ENCODE measurements around the gene BMPR1B. TPM values are rescaled to one million over a fixed set of nuclear protein-coding genes. Genes with fewer than 3 reads are reported as not detected.

Gene BMPR1B
- polyA plus RNA-seq, 3 donors from 2014 or later = not detected

- no peak overlapping the region for H3K4me3 Mint-ChIP-seq
- H3K9me3 Mint-ChIP-seq = no peaks in the 10 kb centered on the region
- no peaks in the 10 kb centered on the region for H3K4me1 Mint-ChIP-seq
- no peak for DNase-seq
- H3K36me3 Mint-ChIP-seq = no peaks in the 10 kb centered on the region
- H3K27me3 Mint-ChIP-seq (ENCODE audit: low read depth in 3 of 3) = peaks cover 0 to 4% (median 2%) of the 10 kb centered on the region in 3 donors
- no peak overlapping the region for H3K27ac Mint-ChIP-seq
Observed at GRCh38 chr4:94741304-94741703, 16.5 kb upstream of the BMPR1B start.

- no peaks in the 10 kb centered on the region for H3K36me3 Mint-ChIP-seq
- no peaks in the 10 kb centered on the region for H3K4me1 Mint-ChIP-seq
- DNase-seq = no peak
- peaks cover 0 to 2% (median 2%) of the 10 kb centered on the region in 3 donors for H3K27me3 Mint-ChIP-seq (ENCODE audit: low read depth in 3 of 3)
- H3K9me3 Mint-ChIP-seq = peaks cover 0 to 3% (median 0%) of the 10 kb centered on the region in 6 donors
- H3K4me3 Mint-ChIP-seq = no peak overlapping the region
- H3K27ac Mint-ChIP-seq = no peak overlapping the region
Observed at GRCh38 chr4:94743838-94744237, 13.9 kb upstream of the BMPR1B start.

- H3K36me3 Mint-ChIP-seq = no peaks in the 10 kb centered on the region
- peaks cover 0 to 2% (median 2%) of the 10 kb centered on the region in 3 donors for H3K27me3 Mint-ChIP-seq (ENCODE audit: low read depth in 3 of 3)
- no peak for DNase-seq
- H3K4me1 Mint-ChIP-seq = no peaks in the 10 kb centered on the region
- H3K27ac Mint-ChIP-seq = no peak overlapping the region
- no peak overlapping the region for H3K4me3 Mint-ChIP-seq
- H3K9me3 Mint-ChIP-seq = peaks cover 0 to 3% (median 0%) of the 10 kb centered on the region in 6 donors
Observed at GRCh38 chr4:94744850-94745249, 12.9 kb upstream of the BMPR1B start.

GRCh38 chr4:94746746-94747145, 11.0 kb upstream of the BMPR1B start:
- H3K4me1 Mint-ChIP-seq = no peaks in the 10 kb centered on the region
- H3K4me3 Mint-ChIP-seq = no peak overlapping the region
- peaks cover 0 to 2% (median 2%) of the 10 kb centered on the region in 3 donors for H3K27me3 Mint-ChIP-seq (ENCODE audit: low read depth in 3 of 3)
- H3K9me3 Mint-ChIP-seq = peaks cover 0 to 3% (median 0%) of the 10 kb centered on the region in 6 donors
- H3K36me3 Mint-ChIP-seq = no peaks in the 10 kb centered on the region
- no peak for DNase-seq
- no peak overlapping the region for H3K27ac Mint-ChIP-seq

- H3K4me3 Mint-ChIP-seq = peak overlapping the region in 4 of 5 donors; percentile 48 to 72 (median 56)
- peaks cover 14 to 31% (median 21%) of the 10 kb centered on the region in 3 donors for H3K27me3 Mint-ChIP-seq (ENCODE audit: low read depth in 3 of 3)
- no peak for DNase-seq
Observed at GRCh38 chr4:94758141-94758699, 465 bp downstream of the BMPR1B start.

GRCh38 chr4:94758700-94759399, 1.1 kb downstream of the BMPR1B start:
- no peak overlapping the region for H3K27ac Mint-ChIP-seq

More at GRCh38 chr4:94758141-94758699, 465 bp downstream of the BMPR1B start:
- H3K27ac Mint-ChIP-seq = no peak overlapping the region
- H3K9me3 Mint-ChIP-seq = peaks cover 0 to 11% (median 7%) of the 10 kb centered on the region in 6 donors
- H3K4me1 Mint-ChIP-seq = peaks cover 2 to 8% of the 10 kb centered on the region in 2 donors
- peaks cover 0 to 5% (median 0%) of the 10 kb centered on the region in 3 donors for H3K36me3 Mint-ChIP-seq

GRCh38 chr4:94759767-94760211, 2.0 kb downstream of the BMPR1B start:
- Mint-ChIP-seq H3K4me3 (peak overlapping the region in 1 of 5 donors; percentile 22), H3K27ac (no peak overlapping the region), H3K4me1 (peaks cover 2 to 8% of the 10 kb centered on the region in 2 donors), H3K27me3 (ENCODE audit: low read depth in 3 of 3) (peaks cover 14 to 27% (median 21%) of the 10 kb centered on the region in 3 donors), H3K36me3 (peaks cover 0 to 5% (median 0%) of the 10 kb centered on the region in 3 donors), H3K9me3 (peaks cover 0 to 11% (median 7%) of the 10 kb centered on the region in 6 donors)
- no peak for DNase-seq

More at GRCh38 chr4:94758700-94759399, 1.1 kb downstream of the BMPR1B start:
- Mint-ChIP-seq H3K9me3 (peaks cover 0 to 11% (median 7%) of the 10 kb centered on the region in 6 donors), H3K36me3 (peaks cover 0 to 5% (median 0%) of the 10 kb centered on the region in 3 donors), H3K4me1 (peaks cover 2 to 8% of the 10 kb centered on the region in 2 donors), H3K4me3 (peak overlapping the region; percentile 48 to 72 (median 54)), H3K27me3 (ENCODE audit: low read depth in 3 of 3) (peaks cover 14 to 31% (median 21%) of the 10 kb centered on the region in 3 donors)
- DNase-seq = no peak

GRCh38 chr4:94762326-94762725, 4.6 kb downstream of the BMPR1B start:
- H3K9me3 Mint-ChIP-seq = peaks cover 0 to 7% (median 3%) of the 10 kb centered on the region in 6 donors
- DNase-seq = no peak
- H3K4me1 Mint-ChIP-seq = peaks cover 0 to 8% of the 10 kb centered on the region in 2 donors
- no peak overlapping the region for H3K4me3 Mint-ChIP-seq
- H3K27me3 Mint-ChIP-seq (ENCODE audit: low read depth in 3 of 3) = peaks cover 8 to 19% (median 17%) of the 10 kb centered on the region in 3 donors
- H3K36me3 Mint-ChIP-seq = peaks cover 0 to 5% (median 0%) of the 10 kb centered on the region in 3 donors
- no peak overlapping the region for H3K27ac Mint-ChIP-seq

- H3K27ac Mint-ChIP-seq = no peak overlapping the region
- H3K4me3 Mint-ChIP-seq = no peak overlapping the region
- H3K36me3 Mint-ChIP-seq = peaks cover 0 to 5% (median 0%) of the 10 kb centered on the region in 3 donors
- peaks cover 6 to 19% (median 16%) of the 10 kb centered on the region in 3 donors for H3K27me3 Mint-ChIP-seq (ENCODE audit: low read depth in 3 of 3)
- H3K9me3 Mint-ChIP-seq = peaks cover 0 to 7% (median 3%) of the 10 kb centered on the region in 6 donors
- DNase-seq = no peak
- H3K4me1 Mint-ChIP-seq = peaks cover 0 to 8% of the 10 kb centered on the region in 2 donors
Observed at GRCh38 chr4:94763005-94763404, 5.2 kb downstream of the BMPR1B start.

- Mint-ChIP-seq H3K27me3 (ENCODE audit: low read depth in 3 of 3) (peaks cover 6 to 19% (median 15%) of the 10 kb centered on the region in 3 donors), H3K4me1 (peaks cover 0 to 6% of the 10 kb centered on the region in 2 donors), H3K36me3 (peaks cover 0 to 5% (median 0%) of the 10 kb centered on the region in 3 donors), H3K27ac (no peak overlapping the region), H3K9me3 (peaks cover 0 to 6% (median 3%) of the 10 kb centered on the region in 6 donors), H3K4me3 (no peak overlapping the region)
- DNase-seq = no peak
Observed at GRCh38 chr4:94763500-94763899, 5.7 kb downstream of the BMPR1B start.

- H3K27me3 Mint-ChIP-seq (ENCODE audit: low read depth in 3 of 3) = peaks cover 6 to 16% (median 12%) of the 10 kb centered on the region in 3 donors
- no peaks in the 10 kb centered on the region for H3K36me3 Mint-ChIP-seq
Observed at GRCh38 chr4:94764069-94764468, 6.3 kb downstream of the BMPR1B start.

GRCh38 chr4:94765174-94765573, 7.4 kb downstream of the BMPR1B start:
- peaks cover 0 to 8% (median under 1%) of the 10 kb centered on the region in 6 donors for H3K9me3 Mint-ChIP-seq
- no peak overlapping the region for H3K27ac Mint-ChIP-seq
- H3K27me3 Mint-ChIP-seq (ENCODE audit: low read depth in 3 of 3) = peaks cover 3 to 10% (median 6%) of the 10 kb centered on the region in 3 donors
- H3K4me3 Mint-ChIP-seq = no peak overlapping the region
- no peaks in the 10 kb centered on the region for H3K4me1 Mint-ChIP-seq
- no peaks in the 10 kb centered on the region for H3K36me3 Mint-ChIP-seq
- DNase-seq = no peak

More at GRCh38 chr4:94764069-94764468, 6.3 kb downstream of the BMPR1B start:
- DNase-seq = no peak
- H3K4me3 Mint-ChIP-seq = no peak overlapping the region
- peaks cover 0 to under 1% of the 10 kb centered on the region in 2 donors for H3K4me1 Mint-ChIP-seq
- H3K9me3 Mint-ChIP-seq = peaks cover 0 to 4% (median 1%) of the 10 kb centered on the region in 6 donors
- no peak overlapping the region for H3K27ac Mint-ChIP-seq

GRCh38 chr4:94765648-94766047, 7.9 kb downstream of the BMPR1B start:
- Mint-ChIP-seq H3K9me3 (peaks cover 0 to 8% (median under 1%) of the 10 kb centered on the region in 6 donors), H3K4me3 (no peak overlapping the region), H3K36me3 (no peaks in the 10 kb centered on the region), H3K4me1 (no peaks in the 10 kb centered on the region), H3K27me3 (ENCODE audit: low read depth in 3 of 3) (peaks cover 3 to 7% (median 4%) of the 10 kb centered on the region in 3 donors), H3K27ac (no peak overlapping the region)
- no peak for DNase-seq

- no peaks in the 10 kb centered on the region for H3K4me1 Mint-ChIP-seq
- H3K4me3 Mint-ChIP-seq = no peak overlapping the region
- H3K27me3 Mint-ChIP-seq (ENCODE audit: low read depth in 3 of 3) = peaks cover 3 to 5% (median 4%) of the 10 kb centered on the region in 3 donors
- peaks cover 0 to 8% (median 0%) of the 10 kb centered on the region in 6 donors for H3K9me3 Mint-ChIP-seq
- no peak for DNase-seq
- H3K36me3 Mint-ChIP-seq = no peaks in the 10 kb centered on the region
- H3K27ac Mint-ChIP-seq = no peak overlapping the region
Observed at GRCh38 chr4:94766856-94767255, 9.1 kb downstream of the BMPR1B start.
